ENCODE results near the gene PTPN18.
"Not testable (repeated sequence)": the region's sequence is repeated elsewhere in the genome, so short reads cannot be mapped to it uniquely, and the experiment has no call there.

Gene PTPN18

GRCh38 chr2:130389783-130390182 lies 33.9 kb downstream of the PTPN18 start:
- Histone ChIP-seq H3K36me3 (ENCODE audit: control insufficient read depth in 5 of 5, insufficient read depth in 5 of 5, low read length in 5 of 5) (no peaks in the 10 kb centered on the region), H3K27ac (ENCODE audit: low read depth, low read length) (no peak overlapping the region), H3K4me3 (ENCODE audit: low read depth in 1 of 5, low read length in 5 of 5) (no peak overlapping the region), H3K9me3 (ENCODE audit: control insufficient read depth in 5 of 5, low read length in 5 of 5) (no peaks in the 10 kb centered on the region), H3K9ac (ENCODE audit: low read length in 5 of 5) (no peak overlapping the region), H3K4me1 (ENCODE audit: control insufficient read depth in 5 of 5, insufficient read depth in 5 of 5, low read length in 5 of 5) (peaks cover 8 to 61% (median 56%) of the 10 kb centered on the region in 5 donors), H3K27me3 (ENCODE audit: control insufficient read depth in 5 of 5, insufficient read depth in 4 of 5, low read length in 5 of 5) (no peaks in the 10 kb centered on the region)

GRCh38 chr2:130390460-130391057 lies 34.7 kb downstream of the PTPN18 start:
- Histone ChIP-seq H3K9me3 (ENCODE audit: control insufficient read depth in 5 of 5, low read length in 5 of 5) (no peaks in the 10 kb centered on the region), H3K4me3 (ENCODE audit: low read depth in 1 of 5, low read length in 5 of 5) (peak overlapping the region; percentile 78 to 88 (median 83)), H3K4me1 (ENCODE audit: control insufficient read depth in 5 of 5, insufficient read depth in 5 of 5, low read length in 5 of 5) (peaks cover 8 to 54% (median 51%) of the 10 kb centered on the region in 5 donors), H3K36me3 (ENCODE audit: control insufficient read depth in 5 of 5, insufficient read depth in 5 of 5, low read length in 5 of 5) (no peaks in the 10 kb centered on the region), H3K27ac (ENCODE audit: low read depth, low read length) (peak overlapping the region; percentile 72), H3K9ac (ENCODE audit: low read length in 5 of 5) (peak overlapping the region in 4 of 5 donors; percentile 48 to 82 (median 67)), H3K27me3 (ENCODE audit: control insufficient read depth in 5 of 5, insufficient read depth in 4 of 5, low read length in 5 of 5) (no peaks in the 10 kb centered on the region)

- no peaks in the 10 kb centered on the region for H3K9me3 ChIP-seq (ENCODE audit: control insufficient read depth in 5 of 5, low read length in 5 of 5)
- H3K27ac ChIP-seq (ENCODE audit: low read depth, low read length) = peak overlapping the region; percentile 72
- H3K9ac ChIP-seq (ENCODE audit: low read length in 5 of 5) = peak overlapping the region in 4 of 5 donors; percentile 48 to 82 (median 67)
- peaks cover 8 to 51% (median 47%) of the 10 kb centered on the region in 5 donors for H3K4me1 ChIP-seq (ENCODE audit: control insufficient read depth in 5 of 5, insufficient read depth in 5 of 5, low read length in 5 of 5)
- H3K36me3 ChIP-seq (ENCODE audit: control insufficient read depth in 5 of 5, insufficient read depth in 5 of 5, low read length in 5 of 5) = no peaks in the 10 kb centered on the region
- no peaks in the 10 kb centered on the region for H3K27me3 ChIP-seq (ENCODE audit: control insufficient read depth in 5 of 5, insufficient read depth in 4 of 5, low read length in 5 of 5)
- H3K4me3 ChIP-seq (ENCODE audit: low read depth in 1 of 5, low read length in 5 of 5) = peak overlapping the region; percentile 78 to 88 (median 83)
Observed at GRCh38 chr2:130391058-130391871, 35.4 kb downstream of the PTPN18 start.

- no peaks in the 10 kb centered on the region for H3K27me3 ChIP-seq (ENCODE audit: control insufficient read depth in 5 of 5, insufficient read depth in 4 of 5, low read length in 5 of 5)
- peak overlapping the region in 4 of 5 donors; percentile 78 to 88 (median 83) for H3K4me3 ChIP-seq (ENCODE audit: low read depth in 1 of 5, low read length in 5 of 5)
- H3K9ac ChIP-seq (ENCODE audit: low read length in 5 of 5) = peak overlapping the region in 4 of 5 donors; percentile 48 to 82 (median 67)
- no peaks in the 10 kb centered on the region for H3K36me3 ChIP-seq (ENCODE audit: control insufficient read depth in 5 of 5, insufficient read depth in 5 of 5, low read length in 5 of 5)
- H3K9me3 ChIP-seq (ENCODE audit: control insufficient read depth in 5 of 5, low read length in 5 of 5) = no peaks in the 10 kb centered on the region
- H3K4me1 ChIP-seq (ENCODE audit: control insufficient read depth in 5 of 5, insufficient read depth in 5 of 5, low read length in 5 of 5) = peaks cover 5 to 43% (median 39%) of the 10 kb centered on the region in 5 donors
- peak overlapping the region; percentile 72 for H3K27ac ChIP-seq (ENCODE audit: low read depth, low read length)
Observed at GRCh38 chr2:130391872-130392670, 36.2 kb downstream of the PTPN18 start.

- Histone ChIP-seq H3K27ac (ENCODE audit: low read depth, low read length) (no peak overlapping the region), H3K4me3 (ENCODE audit: low read depth in 1 of 5, low read length in 5 of 5) (no peak overlapping the region), H3K4me1 (ENCODE audit: control insufficient read depth in 5 of 5, insufficient read depth in 5 of 5, low read length in 5 of 5) (peaks cover 2 to 29% (median 26%) of the 10 kb centered on the region in 5 donors), H3K9ac (ENCODE audit: low read length in 5 of 5) (no peak overlapping the region), H3K27me3 (ENCODE audit: control insufficient read depth in 5 of 5, insufficient read depth in 4 of 5, low read length in 5 of 5) (no peaks in the 10 kb centered on the region), H3K9me3 (ENCODE audit: control insufficient read depth in 5 of 5, low read length in 5 of 5) (no peaks in the 10 kb centered on the region), H3K36me3 (ENCODE audit: control insufficient read depth in 5 of 5, insufficient read depth in 5 of 5, low read length in 5 of 5) (no peaks in the 10 kb centered on the region)
Observed at GRCh38 chr2:130393318-130393910, 37.6 kb downstream of the PTPN18 start.

- not testable (repeated sequence) for H3K4me1 ChIP-seq (ENCODE audit: control insufficient read depth in 5 of 5, insufficient read depth in 5 of 5, low read length in 5 of 5); H3K9ac ChIP-seq (ENCODE audit: low read length in 5 of 5); H3K9me3 ChIP-seq (ENCODE audit: control insufficient read depth in 5 of 5, low read length in 5 of 5); H3K27me3 ChIP-seq (ENCODE audit: control insufficient read depth in 5 of 5, insufficient read depth in 4 of 5, low read length in 5 of 5); H3K4me3 ChIP-seq (ENCODE audit: low read depth in 1 of 5, low read length in 5 of 5); H3K27ac ChIP-seq (ENCODE audit: low read depth, low read length); H3K36me3 ChIP-seq (ENCODE audit: control insufficient read depth in 5 of 5, insufficient read depth in 5 of 5, low read length in 5 of 5)
Observed at GRCh38 chr2:130406280-130406679, 50.4 kb downstream of the PTPN18 start.

- not testable (repeated sequence) for H3K4me3 ChIP-seq (ENCODE audit: low read depth in 1 of 5, low read length in 5 of 5); H3K27me3 ChIP-seq (ENCODE audit: control insufficient read depth in 5 of 5, insufficient read depth in 4 of 5, low read length in 5 of 5); H3K27ac ChIP-seq (ENCODE audit: low read depth, low read length); H3K36me3 ChIP-seq (ENCODE audit: control insufficient read depth in 5 of 5, insufficient read depth in 5 of 5, low read length in 5 of 5); H3K4me1 ChIP-seq (ENCODE audit: control insufficient read depth in 5 of 5, insufficient read depth in 5 of 5, low read length in 5 of 5); H3K9ac ChIP-seq (ENCODE audit: low read length in 5 of 5); H3K9me3 ChIP-seq (ENCODE audit: control insufficient read depth in 5 of 5, low read length in 5 of 5)
Observed at GRCh38 chr2:130416693-130417092, 60.8 kb downstream of the PTPN18 start.

GRCh38 chr2:130418845-130419244 lies 63.0 kb downstream of the PTPN18 start:
- not testable (repeated sequence) for H3K27me3 ChIP-seq (ENCODE audit: control insufficient read depth in 5 of 5, insufficient read depth in 4 of 5, low read length in 5 of 5); H3K4me1 ChIP-seq (ENCODE audit: control insufficient read depth in 5 of 5, insufficient read depth in 5 of 5, low read length in 5 of 5); H3K9me3 ChIP-seq (ENCODE audit: control insufficient read depth in 5 of 5, low read length in 5 of 5); H3K9ac ChIP-seq (ENCODE audit: low read length in 5 of 5); H3K27ac ChIP-seq (ENCODE audit: low read depth, low read length); H3K4me3 ChIP-seq (ENCODE audit: low read depth in 1 of 5, low read length in 5 of 5); H3K36me3 ChIP-seq (ENCODE audit: control insufficient read depth in 5 of 5, insufficient read depth in 5 of 5, low read length in 5 of 5)
